GM21528 (cell line): Measurements from ENCODE around the gene USP15.

Experiments
- ATAC-seq: cut with Tn5 transposase; IDR thresholded peaks from one replicate; pipeline ENCODE4 v1.9.1; 2021; ENCODE audit warnings: mild to moderate bottlenecking, moderate library complexity; ENCODE audit not compliant: unreplicated experiment, low FRiP score

Gene USP15

GRCh38 chr12:62279058-62279457, 18.9 kb downstream of the USP15 start:
- no peak for ATAC-seq

DNA sequence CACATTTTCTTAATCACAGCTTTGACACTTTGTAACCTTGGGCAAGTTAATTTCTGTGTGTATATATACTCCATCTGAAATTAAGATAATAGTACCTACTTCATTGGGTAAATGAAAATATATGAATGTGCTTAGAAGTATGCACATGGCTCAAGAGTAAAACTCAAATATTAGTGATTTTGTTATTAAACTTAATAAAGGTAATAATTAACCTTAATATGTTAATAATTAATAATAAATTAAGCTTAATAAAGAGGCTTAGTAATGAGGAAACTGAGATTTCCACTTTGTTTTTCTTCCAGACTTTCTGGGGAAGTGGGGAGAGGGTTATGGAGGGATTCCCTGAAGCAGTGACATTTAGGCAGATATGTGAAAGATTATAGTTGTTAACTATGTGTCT, 19.8 kb downstream of the USP15 start:
- ATAC-seq = no peak

GRCh38 chr12:62282057-62282774, 22.0 kb downstream of the USP15 start:
- no peak for ATAC-seq

GRCh38 chr12:62284749-62285148, 24.5 kb downstream of the USP15 start:
- ATAC-seq = no peak

- no peak for ATAC-seq
Observed at GRCh38 chr12:62285284-62285683, 25.1 kb downstream of the USP15 start.

- no peak for ATAC-seq
Observed at GRCh38 chr12:62288328-62288727, 28.1 kb downstream of the USP15 start.

- no peak for ATAC-seq
Observed at GRCh38 chr12:62290846-62291245, 30.6 kb downstream of the USP15 start.

- no peak for ATAC-seq
Observed at GRCh38 chr12:62291864-62292760, 31.9 kb downstream of the USP15 start.

DNA sequence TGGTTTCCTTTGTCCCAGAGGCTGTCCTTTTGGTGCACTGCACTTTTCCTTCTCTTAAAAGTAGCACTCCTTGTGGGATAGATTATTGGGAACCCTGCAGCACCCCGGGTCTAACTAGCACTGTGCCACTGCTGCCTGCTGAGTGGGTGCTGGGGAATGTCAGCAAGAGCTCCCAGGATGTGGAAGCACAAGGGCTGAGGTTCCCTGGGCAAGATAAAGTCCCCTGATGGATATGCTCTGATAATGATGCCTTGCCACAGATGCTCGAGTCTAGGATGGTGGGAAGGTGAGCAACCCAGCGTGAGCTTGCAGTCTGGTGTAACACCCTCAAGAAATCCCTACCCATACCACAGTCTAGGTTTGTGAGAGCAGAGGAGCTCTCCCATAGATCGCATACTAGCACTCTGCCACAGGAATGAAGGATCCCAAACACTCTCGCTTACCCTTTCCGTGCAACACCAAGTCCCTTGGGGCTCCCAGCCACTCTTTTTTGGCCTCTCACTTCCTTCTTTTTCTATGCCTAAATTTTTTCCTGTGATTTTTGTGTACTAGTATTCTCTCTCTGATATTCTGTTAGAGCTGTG, 32.6 kb downstream of the USP15 start:
- ATAC-seq = no peak

DNA sequence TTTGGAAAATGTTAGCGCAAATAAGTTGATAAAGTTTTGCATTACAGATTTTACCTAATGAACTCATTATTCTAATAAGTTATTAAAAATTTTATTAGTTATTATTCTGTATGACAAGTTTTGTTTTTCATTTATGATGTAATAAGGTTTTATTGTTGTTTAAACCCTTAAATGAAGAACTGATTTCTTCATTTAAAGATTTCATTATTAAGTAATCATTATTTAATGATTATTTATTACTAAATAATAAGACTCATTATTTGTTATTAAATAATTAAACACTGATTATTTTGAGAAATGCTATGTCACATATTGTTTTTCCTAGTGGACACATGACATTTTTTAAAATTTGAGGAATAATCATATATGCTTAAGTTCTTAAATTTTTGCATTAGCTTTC, 34.2 kb downstream of the USP15 start:
- no peak for ATAC-seq

DNA sequence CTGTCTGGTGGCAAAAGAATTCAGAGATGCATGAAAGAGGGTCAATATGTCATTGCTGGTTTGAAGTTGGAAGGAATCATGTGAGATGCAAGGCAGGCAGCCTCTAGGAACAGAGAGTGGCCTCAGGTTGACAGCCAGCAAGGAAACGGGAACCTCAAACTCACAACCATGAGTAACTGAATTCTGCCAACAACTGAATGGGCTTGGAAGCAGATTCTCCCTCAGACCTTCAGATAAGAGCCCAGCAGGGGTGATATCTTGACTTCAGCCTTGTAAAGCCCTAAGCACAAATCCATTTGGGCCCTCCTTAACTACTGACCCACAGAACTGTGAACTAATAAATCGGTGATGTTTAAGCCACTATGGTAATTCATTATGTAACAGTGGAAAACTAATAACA, 35.8 kb downstream of the USP15 start:
- no peak for ATAC-seq

DNA sequence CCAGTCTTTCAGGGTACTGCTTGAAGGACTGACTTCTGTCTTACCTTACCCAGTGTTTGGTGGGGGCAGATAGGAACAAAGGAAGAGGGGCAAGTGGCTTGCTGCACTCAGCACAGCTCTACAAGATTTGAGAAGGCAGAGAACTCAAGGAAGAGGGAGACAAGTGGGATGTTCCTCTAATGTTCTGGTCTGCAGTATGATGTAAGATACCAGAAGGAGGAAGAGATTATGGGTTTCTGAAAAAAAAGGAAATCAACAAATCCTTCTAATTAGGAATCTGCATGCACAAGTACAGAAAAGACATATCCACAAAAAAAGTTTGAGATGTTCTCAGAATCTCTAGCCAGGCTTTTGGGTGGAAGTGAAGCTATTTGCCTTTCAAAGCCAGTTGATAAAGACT, 37.1 kb downstream of the USP15 start:
- ATAC-seq = no peak

DNA sequence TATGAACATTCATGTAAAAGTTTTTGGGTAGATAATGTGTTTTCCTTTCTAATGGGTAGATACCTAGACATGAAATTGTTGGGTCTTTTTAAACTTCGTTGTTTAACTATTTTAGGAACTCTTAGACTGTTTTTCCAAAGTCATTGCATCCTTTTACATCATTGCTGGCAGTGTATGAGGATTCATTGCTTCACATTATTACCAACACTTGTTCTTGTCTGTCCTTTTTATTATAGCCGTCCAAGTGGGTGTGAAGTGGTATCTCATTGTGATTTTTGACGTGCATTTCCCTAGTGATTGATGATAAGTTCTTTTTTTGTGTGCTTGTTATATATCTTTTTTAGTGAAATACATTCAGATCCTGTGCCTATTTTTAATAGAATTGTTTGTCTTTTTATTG, 39.4 kb downstream of the USP15 start:
- ATAC-seq = no peak

GRCh38 chr12:62301080-62301798, 41.0 kb downstream of the USP15 start:
- ATAC-seq = no peak

DNA sequence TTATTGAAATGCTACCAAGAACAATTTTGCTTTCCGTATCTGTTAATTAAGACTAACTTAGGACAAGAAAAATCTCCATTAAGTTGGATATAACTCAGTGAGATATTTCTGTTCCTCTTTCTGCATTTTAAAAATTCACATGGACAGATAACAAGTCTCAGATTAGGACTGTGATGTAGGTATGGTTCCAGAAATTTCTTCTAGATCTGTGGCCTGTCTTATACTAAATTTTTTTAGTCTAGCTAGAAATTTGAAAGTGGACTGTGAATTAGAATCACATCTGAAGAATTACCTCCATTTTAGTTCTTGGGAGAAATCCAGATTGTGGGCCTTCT, 41.6 kb downstream of the USP15 start:
- no peak for ATAC-seq

DNA sequence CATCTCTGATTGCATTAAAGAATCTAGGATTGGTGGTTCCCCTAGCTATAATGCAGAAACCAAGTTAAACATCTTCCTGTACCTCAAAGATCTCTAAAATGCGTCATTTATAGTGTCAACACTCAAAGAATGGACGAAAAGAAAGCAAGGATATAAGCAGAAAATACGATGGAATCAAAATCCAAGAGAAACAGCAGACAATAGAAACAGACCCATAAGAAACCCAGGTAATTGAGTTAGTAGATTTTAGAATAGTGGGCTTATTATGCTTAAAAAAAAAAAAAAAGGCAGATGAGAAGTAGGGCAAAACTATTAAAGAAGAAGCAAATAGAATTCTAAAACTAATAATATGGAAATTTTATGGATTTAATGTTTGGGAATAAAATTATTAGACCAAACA, 44.4 kb downstream of the USP15 start:
- ATAC-seq = no peak

DNA sequence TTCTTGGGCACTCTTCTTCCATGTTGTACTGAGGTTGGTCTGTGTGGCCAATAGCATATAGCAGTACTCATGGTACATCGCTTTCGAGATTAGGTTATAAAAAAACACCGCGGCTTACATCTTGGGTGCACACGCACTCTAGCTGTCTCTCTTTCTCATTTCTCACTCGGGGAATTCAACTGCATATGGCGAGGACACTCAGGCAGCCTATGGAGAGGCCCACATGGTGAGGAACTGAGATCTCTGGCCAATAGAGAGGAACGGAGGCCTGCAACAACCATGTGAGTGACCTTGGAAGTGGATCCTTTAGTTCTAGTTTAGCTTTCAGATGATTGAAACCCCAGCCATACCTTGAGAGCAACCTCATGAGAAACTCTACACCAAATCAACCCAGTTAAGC, 45.6 kb downstream of the USP15 start:
- ATAC-seq = no peak

DNA sequence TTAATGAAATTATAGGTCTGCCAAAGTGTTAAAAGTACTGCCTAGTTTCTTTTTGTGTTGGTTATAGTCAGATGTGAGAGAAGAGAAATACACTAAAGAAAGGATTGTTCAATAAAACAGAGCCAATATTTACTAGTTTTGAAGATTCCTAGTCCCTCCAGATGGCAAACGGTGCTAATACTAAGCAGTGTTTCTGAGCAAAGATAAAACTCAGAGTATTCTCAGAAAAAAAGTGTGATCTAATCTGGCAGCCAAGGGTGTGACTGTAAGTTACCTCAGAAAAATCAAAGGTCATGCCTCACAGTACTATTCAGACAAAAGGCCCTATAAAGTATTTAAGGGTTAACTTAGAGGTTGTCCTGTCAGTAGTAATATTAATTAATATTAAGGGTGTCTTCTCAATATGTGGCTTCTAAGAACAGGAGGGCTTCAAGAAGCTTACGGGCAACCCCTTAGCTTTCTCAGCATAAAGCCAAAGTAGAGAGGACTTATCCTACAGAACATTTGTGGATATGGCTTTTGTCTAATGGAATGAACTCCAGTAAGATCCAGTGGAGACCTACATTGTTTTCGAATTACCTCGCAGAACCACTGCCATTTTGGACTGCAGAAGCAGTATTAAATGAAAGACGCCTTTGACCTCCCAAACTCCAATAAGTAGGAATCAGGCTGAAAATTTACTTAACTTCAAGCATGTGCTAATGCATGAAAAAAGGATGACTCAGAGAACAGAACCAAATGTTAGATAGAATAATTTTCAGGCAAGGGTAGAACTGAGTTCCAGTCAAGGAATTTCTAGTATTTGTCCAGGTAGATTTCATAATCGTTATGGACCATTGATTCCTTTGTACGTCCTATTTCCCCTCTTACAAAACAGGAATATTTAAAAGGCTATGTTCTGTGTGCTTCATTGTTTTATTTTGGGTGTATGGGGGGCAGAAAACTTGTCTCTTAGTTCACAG, 46.6 kb downstream of the USP15 start:
- no peak for ATAC-seq

GRCh38 chr12:62308201-62308600, 48.0 kb downstream of the USP15 start:
- ATAC-seq = no peak
